IPS-18a (cell line): ENCODE results near the gene BRF1.

Experiments used
- H3K27ac ChIP-seq: one replicate; pipeline ENCODE4 v1.5.1; 2013; ENCODE audit warnings: low read length
- H3K27me3 ChIP-seq: one replicate; pipeline ENCODE4 v1.6.1; 2013; ENCODE audit warnings: mild to moderate bottlenecking, low read length; ENCODE audit not compliant: control insufficient read depth, insufficient read depth
- H3K36me3 ChIP-seq: one replicate; pipeline ENCODE4 v1.6.1; 2013; ENCODE audit warnings: low read depth, low read length; ENCODE audit not compliant: control insufficient read depth
- H3K4me1 ChIP-seq: one replicate; pipeline ENCODE4 v1.6.1; 2013; ENCODE audit warnings: low read depth, low read length; ENCODE audit not compliant: control insufficient read depth
- H3K4me3 ChIP-seq: one replicate; pipeline ENCODE4 v1.5.1; 2013; ENCODE audit warnings: low read length
- H3K9ac ChIP-seq: one replicate; pipeline ENCODE4 v1.6.1; 2013; ENCODE audit warnings: mild to moderate bottlenecking, low read length, moderate library complexity
- H3K9me3 ChIP-seq: one replicate; pipeline ENCODE4 v1.6.1; 2013; ENCODE audit warnings: low read depth, low read length; ENCODE audit not compliant: control insufficient read depth

The BRF1 gene

GRCh38 chr14:105207996-105208737 is 92.6 kb downstream of the BRF1 start:
- Histone ChIP-seq H3K36me3 (peaks cover 3% of the 10 kb centered on the region), H3K27ac (no peak overlapping the region), H3K4me3 (no peak overlapping the region), H3K4me1 (no peaks in the 10 kb centered on the region), H3K9me3 (no peaks in the 10 kb centered on the region), H3K9ac (no peak overlapping the region), H3K27me3 (no peaks in the 10 kb centered on the region)

DNA sequence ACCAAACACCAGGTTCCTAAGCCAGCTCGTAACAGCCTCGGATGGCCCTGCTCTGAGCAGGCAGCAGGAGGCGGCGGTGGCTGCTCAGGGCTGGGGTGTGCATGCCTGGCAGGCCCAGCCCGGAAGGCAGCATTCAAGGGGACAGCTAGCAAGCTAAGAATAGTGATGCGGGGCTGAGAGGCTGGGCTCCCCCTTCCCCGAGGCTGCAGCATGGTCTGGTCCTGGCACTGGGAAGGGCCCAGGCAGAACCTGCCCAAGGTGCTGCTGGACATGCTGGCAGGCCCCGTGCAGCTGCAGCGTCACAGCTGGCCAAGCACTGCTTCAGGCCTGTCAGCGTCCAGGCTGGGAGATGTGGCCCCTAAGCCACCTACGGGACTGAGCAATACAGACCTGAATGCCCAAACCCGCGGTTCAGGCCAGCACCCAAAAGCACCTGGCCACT is 93.3 kb downstream of the BRF1 start:
- Histone ChIP-seq H3K27me3 (no peaks in the 10 kb centered on the region), H3K4me3 (no peak overlapping the region), H3K9ac (no peak overlapping the region), H3K36me3 (peaks cover 3% of the 10 kb centered on the region), H3K27ac (no peak overlapping the region), H3K4me1 (no peaks in the 10 kb centered on the region), H3K9me3 (no peaks in the 10 kb centered on the region)

DNA sequence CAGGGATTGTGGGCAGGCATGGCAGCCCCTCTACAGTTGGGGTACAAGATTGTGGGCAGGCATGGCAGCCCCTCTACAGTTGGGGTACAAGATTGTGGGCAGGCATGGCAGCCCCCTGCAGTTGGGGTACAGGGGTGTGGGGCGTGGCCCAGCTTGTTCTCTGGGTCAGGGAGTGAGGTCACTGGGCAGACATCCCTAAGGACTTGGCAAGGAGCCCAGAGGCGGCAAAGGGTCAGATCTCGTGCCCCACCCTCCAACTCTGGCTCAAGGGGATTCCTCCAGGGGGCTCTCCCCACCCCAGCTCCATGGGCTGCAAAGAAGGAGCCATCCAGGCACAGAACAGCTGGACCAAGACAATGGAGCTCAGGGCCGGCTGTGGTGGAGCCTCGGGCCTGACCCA is 93.9 kb downstream of the BRF1 start:
- Histone ChIP-seq H3K27me3 (no peaks in the 10 kb centered on the region), H3K36me3 (peaks cover 3% of the 10 kb centered on the region), H3K4me1 (no peaks in the 10 kb centered on the region), H3K9me3 (no peaks in the 10 kb centered on the region), H3K9ac (no peak overlapping the region), H3K27ac (no peak overlapping the region), H3K4me3 (no peak overlapping the region)

- H3K4me3 ChIP-seq = no peak overlapping the region
- no peak overlapping the region for H3K27ac ChIP-seq
- no peaks in the 10 kb centered on the region for H3K9me3 ChIP-seq
- H3K36me3 ChIP-seq = peaks cover 3% of the 10 kb centered on the region
- no peaks in the 10 kb centered on the region for H3K4me1 ChIP-seq
- no peak overlapping the region for H3K9ac ChIP-seq
- no peaks in the 10 kb centered on the region for H3K27me3 ChIP-seq
Observed at GRCh38 chr14:105205673-105206208, 95.1 kb downstream of the BRF1 start.

DNA sequence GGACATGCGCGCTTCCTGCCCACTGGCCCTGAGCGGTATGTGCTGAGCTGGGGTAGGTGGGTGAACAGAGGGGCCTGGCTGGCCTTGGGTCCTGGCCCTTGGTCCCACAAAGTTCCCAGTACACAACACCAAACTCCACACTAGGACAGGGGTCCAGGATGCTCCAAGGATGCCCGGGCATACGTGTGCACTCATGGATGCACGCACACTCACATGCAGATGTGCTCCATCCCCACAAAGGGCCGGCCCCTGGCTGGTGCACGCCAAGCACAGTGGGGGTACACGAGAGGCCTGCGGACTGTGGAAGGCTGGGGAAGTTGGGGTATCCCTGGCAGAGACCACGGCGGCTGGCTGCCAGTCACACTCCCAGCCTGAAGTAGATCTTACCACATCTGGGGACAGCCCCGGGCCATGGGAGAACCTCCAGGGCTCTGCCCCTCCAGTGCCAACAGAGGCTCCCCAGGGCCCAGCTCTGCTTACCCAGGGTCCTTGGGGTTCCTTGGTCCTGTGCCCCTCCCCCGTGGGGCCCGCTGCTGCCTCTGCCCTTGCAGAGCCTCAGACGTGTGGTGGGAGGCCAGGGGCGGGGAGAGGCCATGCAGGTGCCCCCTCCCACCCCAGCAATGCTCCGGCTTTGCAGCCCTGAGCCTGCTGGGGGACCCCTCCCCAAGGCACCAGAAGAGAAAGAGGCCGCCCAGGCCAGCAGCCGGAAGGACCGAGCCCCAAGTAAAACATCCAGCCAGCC is 95.7 kb downstream of the BRF1 start:
- Histone ChIP-seq H3K4me1 (no peaks in the 10 kb centered on the region), H3K9me3 (no peaks in the 10 kb centered on the region), H3K9ac (no peak overlapping the region), H3K27me3 (no peaks in the 10 kb centered on the region), H3K36me3 (peaks cover 1% of the 10 kb centered on the region), H3K4me3 (no peak overlapping the region), H3K27ac (no peak overlapping the region)

- Histone ChIP-seq H3K9me3 (no peaks in the 10 kb centered on the region), H3K4me3 (no peak overlapping the region), H3K36me3 (no peaks in the 10 kb centered on the region), H3K4me1 (no peaks in the 10 kb centered on the region), H3K27ac (no peak overlapping the region), H3K9ac (no peak overlapping the region), H3K27me3 (no peaks in the 10 kb centered on the region)
Observed at GRCh38 chr14:105204206-105204930, 96.4 kb downstream of the BRF1 start.

GRCh38 chr14:105203701-105204100 is 97.1 kb downstream of the BRF1 start:
- Histone ChIP-seq H3K27ac (no peak overlapping the region), H3K36me3 (no peaks in the 10 kb centered on the region), H3K4me1 (no peaks in the 10 kb centered on the region)

DNA sequence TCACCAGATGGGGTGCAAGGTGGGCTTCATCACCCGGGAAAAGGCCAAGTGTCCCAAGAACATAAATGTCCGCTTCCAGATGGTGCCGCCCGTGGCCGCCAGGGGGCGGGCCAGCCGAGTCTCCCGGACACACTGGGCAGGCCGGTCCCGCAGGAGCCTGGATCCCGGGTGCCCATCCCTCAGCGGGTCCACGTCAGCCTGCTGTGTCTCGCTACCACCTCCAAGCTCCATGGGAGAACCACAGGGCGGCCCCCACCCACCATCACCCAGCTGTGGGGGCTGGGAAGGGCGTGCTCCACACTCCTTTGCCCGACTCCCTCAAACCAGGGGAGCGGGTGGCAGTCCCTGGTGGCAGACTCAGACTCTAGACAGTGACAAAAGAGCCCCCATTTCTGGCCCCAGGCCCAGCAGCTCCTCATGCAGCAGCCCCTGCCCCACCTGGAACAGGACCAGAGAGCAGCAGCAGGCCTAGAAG is 97.7 kb downstream of the BRF1 start:
- Histone ChIP-seq H3K4me3 (no peak overlapping the region), H3K36me3 (no peaks in the 10 kb centered on the region), H3K27ac (no peak overlapping the region), H3K27me3 (peaks cover 3% of the 10 kb centered on the region), H3K9ac (no peak overlapping the region), H3K4me1 (no peaks in the 10 kb centered on the region), H3K9me3 (no peaks in the 10 kb centered on the region)

More at GRCh38 chr14:105203701-105204100, 97.1 kb downstream of the BRF1 start:
- no peaks in the 10 kb centered on the region for H3K27me3 ChIP-seq
- no peak overlapping the region for H3K9ac ChIP-seq
- no peaks in the 10 kb centered on the region for H3K9me3 ChIP-seq
- no peak overlapping the region for H3K4me3 ChIP-seq

DNA sequence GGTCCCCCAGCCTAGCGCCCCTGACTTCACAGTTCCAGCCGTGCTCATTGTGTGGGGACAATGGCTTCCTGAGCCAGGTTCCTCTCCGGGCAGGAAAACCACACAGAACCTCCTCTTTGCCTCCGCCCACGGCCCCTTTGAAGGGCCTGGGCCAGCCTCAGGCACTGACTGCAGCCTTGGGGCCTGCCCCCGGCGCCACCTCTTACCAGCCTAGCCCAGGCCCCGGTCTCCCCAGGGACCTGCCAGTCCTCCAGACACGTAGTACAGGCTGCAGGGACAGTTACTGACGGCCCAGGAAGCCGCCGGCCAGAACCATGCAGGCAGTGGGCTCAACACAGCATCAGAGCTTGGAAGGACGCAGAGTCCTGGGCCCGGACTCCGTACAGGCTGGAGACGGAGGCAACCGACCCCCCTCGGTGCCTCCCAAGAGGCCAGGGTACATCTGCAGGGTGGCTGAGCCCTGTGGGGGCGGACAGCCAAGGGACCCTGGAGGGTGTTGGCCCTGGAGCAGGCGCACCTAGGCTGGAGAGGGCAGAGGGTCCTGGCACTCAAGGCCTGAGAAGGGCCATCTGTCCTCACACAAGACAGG is 98.8 kb downstream of the BRF1 start:
- no peak overlapping the region for H3K4me3 ChIP-seq
- H3K4me1 ChIP-seq = peaks cover 4% of the 10 kb centered on the region
- no peaks in the 10 kb centered on the region for H3K9me3 ChIP-seq
- H3K27ac ChIP-seq = no peak overlapping the region
- no peaks in the 10 kb centered on the region for H3K36me3 ChIP-seq
- H3K27me3 ChIP-seq = peaks cover 14% of the 10 kb centered on the region
- no peak overlapping the region for H3K9ac ChIP-seq

DNA sequence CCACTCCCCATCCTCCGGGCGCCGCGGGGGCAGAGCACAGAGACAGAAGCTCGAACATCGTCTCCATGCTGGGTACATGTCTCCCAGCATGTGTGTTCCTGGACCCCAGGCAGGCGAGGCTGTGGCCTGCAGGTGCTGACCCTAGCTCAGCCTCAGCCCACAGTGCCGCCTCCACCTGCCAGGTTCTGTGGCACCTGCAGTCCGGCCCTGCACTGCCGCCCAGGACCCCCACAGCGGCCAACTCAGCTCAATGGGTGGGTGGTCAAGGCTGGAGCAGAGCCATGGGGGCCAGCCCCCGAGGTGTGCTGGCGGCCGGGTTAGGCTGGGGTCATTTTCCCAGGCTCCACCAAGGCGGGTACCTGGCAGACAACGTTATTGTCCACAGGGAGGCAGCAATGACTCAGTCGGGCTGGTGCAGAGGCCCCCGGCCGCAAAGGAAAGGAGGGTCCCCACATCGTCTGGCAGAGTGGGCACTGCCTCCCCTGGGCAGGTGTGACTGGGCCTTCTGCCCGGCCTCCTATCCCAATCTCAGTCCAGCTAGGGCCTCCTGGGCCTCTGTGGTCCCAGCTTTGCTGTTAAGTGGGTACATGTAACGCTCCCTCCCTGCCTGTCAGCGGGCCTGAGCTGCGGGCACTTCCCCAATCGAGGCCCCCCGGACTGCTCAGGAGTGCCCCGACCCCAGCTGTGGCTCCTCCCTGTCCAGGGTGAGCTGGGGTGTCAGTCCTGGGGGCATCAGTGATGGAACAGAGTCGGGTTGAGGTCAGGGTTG is 99.5 kb downstream of the BRF1 start:
- Histone ChIP-seq H3K27ac (no peak overlapping the region), H3K4me3 (no peak overlapping the region), H3K36me3 (no peaks in the 10 kb centered on the region), H3K27me3 (peaks cover 20% of the 10 kb centered on the region), H3K9ac (no peak overlapping the region), H3K4me1 (peaks cover 4% of the 10 kb centered on the region), H3K9me3 (no peaks in the 10 kb centered on the region)
